HG02623 (cell line): ENCODE data around the gene ATP10A.
A peak's percentile ranks its signal among the peaks of the same experiment; 100 is the strongest.
"Not testable (repeated sequence)": the region's sequence is repeated elsewhere in the genome, so short reads cannot be mapped to it uniquely, and the experiment has no call there.

Experiments used
- ATAC-seq: cut with Tn5 transposase; IDR thresholded peaks from one replicate; pipeline ENCODE4 v1.9.1; 2021; ENCODE audit warnings: moderate library complexity; ENCODE audit not compliant: unreplicated experiment

ATP10A gene

GRCh38 chr15:25859838-25860645, 3.1 kb downstream of the ATP10A start:
- ATAC-seq, result no peak

GRCh38 chr15:25858952-25859760, 4.0 kb downstream of the ATP10A start:
- ATAC-seq, result no peak

- ATAC-seq, result not testable (repeated sequence)
Observed at GRCh38 chr15:25856059-25856458, 7.1 kb downstream of the ATP10A start.

- ATAC-seq, result no peak
Observed at GRCh38 chr15:25852661-25853524, 10.2 kb downstream of the ATP10A start.

GRCh38 chr15:25852027-25852426, 11.1 kb downstream of the ATP10A start:
- ATAC-seq, result no peak

- ATAC-seq, result peak; percentile 58
Observed at GRCh38 chr15:25850154-25851111, 12.7 kb downstream of the ATP10A start.

- ATAC-seq, result no peak
Observed at GRCh38 chr15:25849157-25849921, 13.8 kb downstream of the ATP10A start.

- ATAC-seq, result no peak
Observed at GRCh38 chr15:25848784-25849156, 14.4 kb downstream of the ATP10A start.

GRCh38 chr15:25848325-25848724, 14.8 kb downstream of the ATP10A start:
- ATAC-seq, result no peak

GRCh38 chr15:25847051-25847450, 16.1 kb downstream of the ATP10A start:
- ATAC-seq, result no peak

- ATAC-seq, result no peak
Observed at GRCh38 chr15:25846377-25846776, 16.8 kb downstream of the ATP10A start.

GRCh38 chr15:25844981-25845680, 18.0 kb downstream of the ATP10A start:
- ATAC-seq, result no peak

- ATAC-seq, result no peak
Observed at GRCh38 chr15:25844542-25844941, 18.6 kb downstream of the ATP10A start.

GRCh38 chr15:25844076-25844475, 19.1 kb downstream of the ATP10A start:
- no peak for ATAC-seq

- ATAC-seq, result no peak
Observed at GRCh38 chr15:25839638-25840156, 23.4 kb downstream of the ATP10A start.

- ATAC-seq, result no peak
Observed at GRCh38 chr15:25838871-25839195, 24.3 kb downstream of the ATP10A start.

GRCh38 chr15:25838191-25838870, 24.8 kb downstream of the ATP10A start:
- no peak for ATAC-seq

- ATAC-seq, result no peak
Observed at GRCh38 chr15:25832158-25832557, 31.0 kb downstream of the ATP10A start.
